PC-3 (cell line): ENCODE results near the gene SYNE1.

Experiments used
- EZH2 ChIP-seq: fragments of 300-600 bp; sonication (generic); IDR thresholded peaks from one replicate; pipeline ENCODE4 v1.6.1; 2017; ENCODE audit warnings: antibody characterized with exemption, mild to moderate bottlenecking, low read length; ENCODE audit not compliant: unreplicated experiment
- TF ChIP-seq, protein P1 (sequence below): fragments of 300-600 bp; sonication (generic); conservative IDR thresholded peaks from 2 replicates; pipeline ENCODE4 v1.5.1; 2017; ENCODE audit warnings: antibody characterized with exemption, low read depth, mild to moderate bottlenecking, low read length

DNA sequence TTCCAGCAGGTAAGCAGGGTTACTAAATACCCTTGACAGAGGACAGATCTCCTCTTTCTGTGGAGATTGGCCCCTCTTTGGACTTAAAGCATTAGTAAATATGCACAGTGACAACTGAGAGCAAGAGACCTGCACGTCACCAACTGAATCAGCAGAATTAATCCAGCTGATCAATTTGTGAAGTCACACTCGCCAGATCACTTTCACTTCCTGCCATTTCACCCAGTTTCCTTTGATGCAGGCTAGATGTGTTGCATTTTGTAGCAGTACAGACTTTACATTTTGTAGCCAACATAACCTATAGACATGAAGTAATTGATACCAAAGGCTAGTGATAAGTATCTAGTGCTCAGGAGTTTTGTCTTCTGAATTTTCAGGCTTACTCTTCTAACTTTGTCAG lies 11.9 kb downstream of the SYNE1 start:
- TF ChIP-seq, protein P1, sequence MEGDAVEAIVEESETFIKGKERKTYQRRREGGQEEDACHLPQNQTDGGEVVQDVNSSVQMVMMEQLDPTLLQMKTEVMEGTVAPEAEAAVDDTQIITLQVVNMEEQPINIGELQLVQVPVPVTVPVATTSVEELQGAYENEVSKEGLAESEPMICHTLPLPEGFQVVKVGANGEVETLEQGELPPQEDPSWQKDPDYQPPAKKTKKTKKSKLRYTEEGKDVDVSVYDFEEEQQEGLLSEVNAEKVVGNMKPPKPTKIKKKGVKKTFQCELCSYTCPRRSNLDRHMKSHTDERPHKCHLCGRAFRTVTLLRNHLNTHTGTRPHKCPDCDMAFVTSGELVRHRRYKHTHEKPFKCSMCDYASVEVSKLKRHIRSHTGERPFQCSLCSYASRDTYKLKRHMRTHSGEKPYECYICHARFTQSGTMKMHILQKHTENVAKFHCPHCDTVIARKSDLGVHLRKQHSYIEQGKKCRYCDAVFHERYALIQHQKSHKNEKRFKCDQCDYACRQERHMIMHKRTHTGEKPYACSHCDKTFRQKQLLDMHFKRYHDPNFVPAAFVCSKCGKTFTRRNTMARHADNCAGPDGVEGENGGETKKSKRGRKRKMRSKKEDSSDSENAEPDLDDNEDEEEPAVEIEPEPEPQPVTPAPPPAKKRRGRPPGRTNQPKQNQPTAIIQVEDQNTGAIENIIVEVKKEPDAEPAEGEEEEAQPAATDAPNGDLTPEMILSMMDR, result no peak
- no peak for TF ChIP-seq EZH2
